GM11168 (cell line): ENCODE measurements around the gene ERP44.

Experiments
- in situ Hi-C: fragments of 300-500 bp; cut with MboI; formaldehyde crosslinking; loops from one replicate; pipeline ENCODE4 v1.12.0; 2022; ENCODE audit warnings: low sequenced_read_pairs; ENCODE audit not compliant: unreplicated experiment

ERP44 gene

GRCh38 chr9:99962680-99963261, 136.0 kb downstream of the ERP44 start:
- in situ Hi-C loops, result no loop called here

- in situ Hi-C loops, result no loop called here
These were observed 143.2 kb downstream of the ERP44 start for GRCh38 chr9:99955606-99956005.

GRCh38 chr9:99954819-99955218, 144.0 kb downstream of the ERP44 start:
- in situ Hi-C loops, result no loop called here

- in situ Hi-C loops, result no loop called here
These were observed 144.8 kb downstream of the ERP44 start for GRCh38 chr9:99953861-99954507.

GRCh38 chr9:99948896-99949295, 149.9 kb downstream of the ERP44 start:
- in situ Hi-C loops, result no loop called here

- in situ Hi-C loops, result no loop called here
These were observed 150.3 kb downstream of the ERP44 start for GRCh38 chr9:99948482-99948881.

GRCh38 chr9:99947395-99947794, 151.4 kb downstream of the ERP44 start:
- in situ Hi-C loops, result no loop called here

GRCh38 chr9:99936947-99937587, 161.7 kb downstream of the ERP44 start:
- in situ Hi-C loops, result no loop called here

GRCh38 chr9:99931155-99931840, 167.5 kb downstream of the ERP44 start:
- in situ Hi-C loops, result no loop called here

GRCh38 chr9:99929652-99930051, 169.1 kb downstream of the ERP44 start:
- in situ Hi-C loops, result no loop called here
